Neural cell (in vitro differentiated cells): ENCODE measurements around the gene VPS50. TPM values are rescaled to one million over a fixed set of nuclear protein-coding genes. Genes with fewer than 3 reads are reported as not detected.

Experiments used
- H2AFZ ChIP-seq: fragments of 200-600, 300-800 bp; sonication (generic), shearing (Covaris generic); 2 replicates; pipeline ENCODE4 v1.6.0; 2014; ENCODE audit warnings: low read depth, mild to moderate bottlenecking, antibody characterized with exemption, low read length, moderate library complexity
- H3F3A ChIP-seq: fragments of 200-600 bp; shearing (Covaris generic); 2 replicates; pipeline ENCODE4 v1.6.1; 2016; ENCODE audit warnings: mild to moderate bottlenecking, moderate library complexity, mixed read lengths, antibody characterized with exemption, low read length; ENCODE audit not compliant: insufficient read depth, poor library complexity, severe bottlenecking
- H3K27ac ChIP-seq: fragments of 200-600, 300-800 bp; sonication (generic), shearing (Covaris generic); 2 replicates; pipeline ENCODE4 v1.5.1; 2014; ENCODE audit warnings: mild to moderate bottlenecking, low read length, moderate library complexity
- H3K27me3 ChIP-seq: fragments of 300-800, 200-600 bp; sonication (generic), shearing (Covaris generic); 2 replicates; pipeline ENCODE4 v1.6.0; 2014; ENCODE audit warnings: mild to moderate bottlenecking, low read depth, low read length, moderate library complexity; ENCODE audit not compliant: insufficient read depth
- H3K36me3 ChIP-seq: fragments of 300-800, 200-600 bp; sonication (generic), shearing (Covaris generic); 2 replicates; pipeline ENCODE4 v1.5.1; 2014; ENCODE audit warnings: mild to moderate bottlenecking, antibody characterized with exemption, low read length, moderate library complexity; ENCODE audit not compliant: insufficient read depth
- H3K4me2 ChIP-seq: fragments of 300-800, 200-600 bp; sonication (generic), shearing (Covaris generic); 2 replicates; pipeline ENCODE4 v1.6.0; 2014; ENCODE audit warnings: mild to moderate bottlenecking, low read length
- H3K4me3 ChIP-seq: fragments of 300-800, 200-600 bp; sonication (generic), shearing (Covaris generic); 2 replicates; pipeline ENCODE4 v1.5.1; 2014; ENCODE audit warnings: mild to moderate bottlenecking, low read length, moderate library complexity
- H3K79me2 ChIP-seq: fragments of 200-600 bp; shearing (Covaris generic); replicated peaks from 2 replicates; pipeline ENCODE4 v1.6.0; 2014; ENCODE audit warnings: mild to moderate bottlenecking, low read length, moderate library complexity; ENCODE audit not compliant: insufficient read depth
- H3K9ac ChIP-seq: fragments of 300-800, 200-600 bp; sonication (generic), shearing (Covaris generic); 2 replicates; pipeline ENCODE4 v1.6.1; 2016; ENCODE audit warnings: mild to moderate bottlenecking, low read length, mixed read lengths
- H3K9me2 ChIP-seq: fragments of 200-600 bp; shearing (Covaris generic); 2 replicates; pipeline ENCODE4 v1.6.1; 2016; ENCODE audit warnings: mild to moderate bottlenecking, low read length, mixed read lengths; ENCODE audit not compliant: insufficient read depth
- H3K9me3 ChIP-seq: fragments of 200-600, 300-800 bp; sonication (generic), shearing (Covaris generic); 2 replicates; pipeline ENCODE4 v1.6.1; 2016; ENCODE audit warnings: mild to moderate bottlenecking, mixed run types, low read length, moderate library complexity, mixed read lengths
- H4K20me1 ChIP-seq: fragments of 200-600 bp; shearing (Covaris generic); 2 replicates; pipeline ENCODE4 v1.6.1; 2016; ENCODE audit warnings: mild to moderate bottlenecking, mixed run types; ENCODE audit not compliant: insufficient read depth
- CTCF ChIP-seq: fragments of 450-650 bp; IDR thresholded peaks from 2 replicates; pipeline ENCODE4 v1.5.1; 2014; ENCODE audit warnings: antibody characterized with exemption, mild to moderate bottlenecking, moderate library complexity; ENCODE audit not compliant: poor library complexity, severe bottlenecking
- EP300 ChIP-seq: fragments of 450-650 bp; conservative IDR thresholded peaks from 2 replicates; pipeline ENCODE4 v1.6.1; 2014; ENCODE audit warnings: antibody characterized with exemption, mild to moderate bottlenecking, moderate library complexity; ENCODE audit not compliant: poor library complexity, severe bottlenecking
- EZH2 ChIP-seq: fragments of 200-600, 300-800 bp; shearing (Covaris generic), sonication (generic); IDR thresholded peaks from 2 replicates; pipeline ENCODE4 v1.6.1; 2014; ENCODE audit warnings: antibody characterized with exemption, low read length, borderline replicate concordance, mild to moderate bottlenecking; ENCODE audit not compliant: insufficient read depth, poor library complexity, severe bottlenecking
- MXI1 ChIP-seq: fragments of 450-650 bp; conservative IDR thresholded peaks from 2 replicates; pipeline ENCODE4 v1.6.1; 2014; ENCODE audit warnings: antibody characterized with exemption, mild to moderate bottlenecking; ENCODE audit not compliant: poor library complexity, severe bottlenecking
- POLR2AphosphoS5 ChIP-seq: IDR thresholded peaks from 2 replicates; pipeline ENCODE4 v1.6.1; 2012
- RAD21 ChIP-seq: fragments of 450-650 bp; conservative IDR thresholded peaks from 2 replicates; pipeline ENCODE4 v1.6.1; 2014; ENCODE audit warnings: antibody characterized with exemption, mild to moderate bottlenecking, moderate library complexity
- REST ChIP-seq: IDR thresholded peaks from 2 replicates; pipeline ENCODE4 v1.6.1; 2012; ENCODE audit warnings: borderline replicate concordance
- SMC3 ChIP-seq: fragments of 450-650 bp; conservative IDR thresholded peaks from 2 replicates; pipeline ENCODE4 v1.6.1; 2014; ENCODE audit warnings: antibody characterized with exemption, mild to moderate bottlenecking, moderate library complexity; ENCODE audit not compliant: poor library complexity
- TAF1 ChIP-seq: IDR thresholded peaks from 2 replicates; pipeline ENCODE4 v1.6.1; 2012; ENCODE audit warnings: low read depth
- polyA plus RNA-seq: library from polyadenylated mRNA; depleted of rRNA; stranded (reverse); fragments of >200 nt; gene quantifications from 2 replicates; pipeline ENCODE4 v1.2.3, GENCODE V29; 2014

Gene VPS50
- polyA plus RNA-seq, 1 donor from 2014 or later = 58.2 TPM

GRCh38 chr7:93298671-93299070 is 66.5 kb downstream of the VPS50 start:
- H3K9ac ChIP-seq = no peak overlapping the region
- no peak overlapping the region for H2AFZ ChIP-seq
- no peaks in the 10 kb centered on the region for H4K20me1 ChIP-seq
- no peaks in the 10 kb centered on the region for H3K27me3 ChIP-seq
- no peaks in the 10 kb centered on the region for H3K9me2 ChIP-seq
- H3F3A ChIP-seq = no peaks in the 10 kb centered on the region
- H3K79me2 ChIP-seq = no peaks in the 10 kb centered on the region
- H3K27ac ChIP-seq = no peak overlapping the region
- no peaks in the 10 kb centered on the region for H3K9me3 ChIP-seq
- TF ChIP-seq POLR2AphosphoS5 = no peak
- no peak for TF ChIP-seq SMC3
- no peak for TF ChIP-seq CTCF
- no peak for TF ChIP-seq MXI1
- TF ChIP-seq RAD21 = no peak
- TF ChIP-seq TAF1 = no peak
- no peak overlapping the region for H3K4me3 ChIP-seq
- H3K36me3 ChIP-seq = no peaks in the 10 kb centered on the region
- H3K4me2 ChIP-seq = no peak overlapping the region

GRCh38 chr7:93301736-93302135 is 69.6 kb downstream of the VPS50 start:
- no peaks in the 10 kb centered on the region for H3F3A ChIP-seq
- H3K9me3 ChIP-seq = no peaks in the 10 kb centered on the region
- H3K9me2 ChIP-seq = no peaks in the 10 kb centered on the region
- no peaks in the 10 kb centered on the region for H4K20me1 ChIP-seq
- H3K9ac ChIP-seq = no peak overlapping the region
- no peak overlapping the region for H3K4me3 ChIP-seq
- H3K27me3 ChIP-seq = no peaks in the 10 kb centered on the region
- H3K36me3 ChIP-seq = no peaks in the 10 kb centered on the region
- H3K27ac ChIP-seq = no peak overlapping the region
- no peak overlapping the region for H2AFZ ChIP-seq
- no peak overlapping the region for H3K4me2 ChIP-seq
- no peaks in the 10 kb centered on the region for H3K79me2 ChIP-seq
- no peak for TF ChIP-seq EZH2
- no peak for TF ChIP-seq SMC3

- no peak for TF ChIP-seq EZH2
- no peak for TF ChIP-seq CTCF
- TF ChIP-seq EP300 = no peak
- TF ChIP-seq TAF1 = no peak
- no peak for TF ChIP-seq SMC3
- TF ChIP-seq REST = no peak
- no peak for TF ChIP-seq RAD21
- TF ChIP-seq MXI1 = no peak
- TF ChIP-seq POLR2AphosphoS5 = no peak
These were observed 75.0 kb downstream of the VPS50 start for GRCh38 chr7:93307131-93307660.

More at GRCh38 chr7:93307131-93307660, 75.0 kb downstream of the VPS50 start:
- no peaks in the 10 kb centered on the region for H3K36me3 ChIP-seq
- no peaks in the 10 kb centered on the region for H3K79me2 ChIP-seq
- no peak overlapping the region for H3K4me2 ChIP-seq
- H3K9me3 ChIP-seq = no peaks in the 10 kb centered on the region
- no peak overlapping the region for H3K9ac ChIP-seq
- H4K20me1 ChIP-seq = no peaks in the 10 kb centered on the region
- no peak overlapping the region for H3K27ac ChIP-seq
- H2AFZ ChIP-seq = no peak overlapping the region
- no peak overlapping the region for H3K4me3 ChIP-seq
- no peaks in the 10 kb centered on the region for H3F3A ChIP-seq
- no peaks in the 10 kb centered on the region for H3K9me2 ChIP-seq
- no peaks in the 10 kb centered on the region for H3K27me3 ChIP-seq
